Measurements from ENCODE around the gene CTNNA3.
A peak's percentile ranks its signal among the peaks of the same experiment; 100 is the strongest.

The CTNNA3 gene

DNA sequence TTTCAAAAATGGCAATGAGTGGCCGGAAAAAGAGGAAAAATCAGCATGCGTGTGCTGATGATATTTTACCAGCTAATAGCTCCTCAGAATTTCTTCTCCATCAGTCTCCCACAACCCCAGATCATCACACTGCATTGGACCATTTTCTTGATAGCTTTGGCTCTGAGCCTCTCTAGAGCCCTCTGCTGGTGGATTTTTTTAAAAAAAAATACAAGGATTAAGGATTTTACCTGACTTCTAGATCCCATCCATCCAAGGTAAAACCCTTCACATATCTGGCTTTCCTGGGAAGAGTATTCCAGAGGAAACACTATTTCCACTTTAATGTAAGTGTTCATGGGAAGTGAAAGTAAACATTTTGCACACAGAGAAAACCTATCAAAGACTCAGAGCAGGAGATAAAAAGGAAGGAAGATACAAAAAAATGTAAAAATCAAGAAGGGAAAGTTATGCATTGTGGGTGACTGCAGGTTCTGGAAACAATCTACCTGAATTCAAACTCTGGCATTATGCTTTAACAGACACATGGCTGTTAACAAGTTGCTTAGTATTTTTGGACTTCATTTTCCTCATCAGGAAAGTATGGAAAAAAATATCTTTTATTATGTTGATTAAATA, 389.3 kb downstream of the CTNNA3 start:
- DNase-seq, result peak; percentile 63

DNA sequence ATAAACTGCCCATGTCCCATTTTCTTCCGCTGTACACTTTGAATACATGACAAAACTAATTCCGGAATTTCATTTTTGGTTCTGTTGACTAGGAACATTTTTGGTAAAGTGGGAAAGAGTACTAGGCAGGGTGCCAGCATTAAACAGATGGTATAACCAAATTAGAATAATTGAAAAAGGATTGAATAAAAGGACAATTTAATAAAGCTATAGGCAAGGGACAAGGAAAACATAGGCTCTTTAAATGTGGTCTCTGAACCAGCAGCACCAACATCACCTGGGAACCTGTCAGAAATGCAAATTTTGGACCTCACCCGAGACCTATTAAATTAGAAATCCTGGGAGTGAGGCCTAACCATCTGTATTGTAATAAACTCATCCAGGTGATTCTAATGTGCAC, 393.3 kb downstream of the CTNNA3 start:
- peak; percentile 31 for DNase-seq

DNA sequence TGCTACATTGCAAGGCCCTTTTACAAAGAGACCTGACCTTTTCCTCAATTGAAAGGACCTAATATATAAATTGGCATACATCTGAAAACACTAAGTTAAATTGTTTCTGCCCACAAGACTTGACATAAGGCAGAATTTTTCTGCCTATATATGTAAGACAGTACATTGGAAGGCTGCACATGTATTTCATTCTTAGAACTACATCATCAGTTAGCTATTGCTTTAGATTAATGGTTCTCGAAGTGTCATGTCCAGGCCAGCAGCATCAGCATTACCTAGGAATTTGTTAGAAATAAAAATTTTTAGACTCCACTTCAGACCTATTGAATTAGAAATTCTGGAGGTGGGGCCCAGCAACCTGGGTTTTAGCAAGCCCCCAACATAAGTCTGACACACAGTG, 396.2 kb downstream of the CTNNA3 start:
- DNase-seq, result no peak

- peak; percentile 3 for DNase-seq
These were observed 398.3 kb downstream of the CTNNA3 start for GRCh38 chr10:67297637-67298181.

DNA sequence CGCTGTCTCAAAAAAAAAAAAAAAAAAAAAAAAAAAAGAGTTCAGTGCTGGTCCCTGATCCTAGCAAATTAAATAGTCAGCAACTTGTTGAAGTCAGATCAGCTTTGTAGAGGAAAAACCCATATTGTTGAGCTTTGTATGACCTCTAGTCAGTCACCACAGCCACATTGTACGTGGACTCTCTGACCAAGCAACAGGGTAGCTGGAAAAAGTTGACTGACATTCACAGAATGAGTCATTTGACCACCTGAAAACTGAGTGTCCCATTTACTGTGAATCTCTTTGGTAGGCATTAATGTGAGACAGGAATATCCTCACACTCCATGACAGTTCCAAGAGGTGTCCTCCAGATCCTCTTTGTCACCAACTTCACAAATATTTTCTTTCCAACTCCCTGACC, 399.1 kb downstream of the CTNNA3 start:
- no peak for DNase-seq

DNA sequence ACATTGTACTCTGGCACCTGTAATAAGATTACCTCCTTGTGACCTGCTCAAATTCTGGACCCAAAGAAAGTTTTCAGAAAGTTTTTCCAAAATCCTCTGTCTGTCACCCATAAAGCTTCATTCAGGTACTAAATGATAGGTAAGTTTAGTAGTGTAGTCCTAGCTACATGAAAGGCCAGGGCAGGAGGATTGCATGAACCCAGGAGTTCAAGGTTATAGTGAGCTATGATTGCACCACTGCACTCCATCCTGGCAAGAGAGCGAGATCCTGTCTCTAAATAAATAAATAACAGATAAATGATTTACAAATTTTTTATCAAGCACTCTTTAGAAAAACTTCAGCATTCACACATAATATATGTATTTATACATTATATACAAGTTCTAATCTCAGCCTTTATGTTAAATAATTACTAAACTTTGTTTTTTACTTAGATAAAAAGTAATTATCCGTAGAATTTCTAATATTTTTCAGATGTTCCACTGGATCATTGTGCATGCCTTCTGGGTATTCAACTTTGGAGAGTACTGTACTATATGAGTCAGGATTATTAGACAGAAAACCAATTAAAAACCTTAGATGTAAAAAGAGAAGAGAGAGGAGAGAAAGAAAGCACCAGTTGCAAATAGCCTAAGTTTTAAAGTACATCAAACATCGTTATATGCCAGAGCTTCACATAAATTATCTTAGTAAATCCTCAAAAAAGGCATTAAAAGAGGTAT, 407.1 kb downstream of the CTNNA3 start:
- DNase-seq, result peak; percentile 8

- no peak for DNase-seq
These were observed 411.4 kb downstream of the CTNNA3 start for GRCh38 chr10:67284589-67284988.

DNA sequence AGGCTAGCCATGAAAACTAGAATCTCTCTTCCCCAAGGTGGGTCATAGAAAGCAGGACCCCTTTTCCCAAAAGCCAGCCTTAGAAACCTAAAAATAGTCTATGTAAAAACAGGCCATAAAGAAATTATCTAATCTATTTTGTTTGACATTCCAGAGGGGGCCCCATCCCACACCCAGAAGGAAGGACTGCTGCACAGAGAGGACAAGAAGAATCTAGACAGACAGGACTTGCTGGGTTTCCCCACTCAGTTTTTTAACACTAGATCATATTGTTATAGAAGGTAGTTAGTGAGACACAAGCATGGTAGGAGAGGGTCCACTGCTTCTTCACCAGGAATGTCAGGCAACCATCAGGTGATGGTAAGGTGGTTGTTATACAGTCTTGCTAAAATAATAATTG, 413.1 kb downstream of the CTNNA3 start:
- no peak for DNase-seq

- DNase-seq, result no peak
These were observed 415.6 kb downstream of the CTNNA3 start for GRCh38 chr10:67280405-67280804.

- DNase-seq, result no peak
These were observed 418.6 kb downstream of the CTNNA3 start for GRCh38 chr10:67277402-67277801.

- DNase-seq, result peak; percentile 58
These were observed 426.2 kb downstream of the CTNNA3 start for GRCh38 chr10:67269828-67270227.

DNA sequence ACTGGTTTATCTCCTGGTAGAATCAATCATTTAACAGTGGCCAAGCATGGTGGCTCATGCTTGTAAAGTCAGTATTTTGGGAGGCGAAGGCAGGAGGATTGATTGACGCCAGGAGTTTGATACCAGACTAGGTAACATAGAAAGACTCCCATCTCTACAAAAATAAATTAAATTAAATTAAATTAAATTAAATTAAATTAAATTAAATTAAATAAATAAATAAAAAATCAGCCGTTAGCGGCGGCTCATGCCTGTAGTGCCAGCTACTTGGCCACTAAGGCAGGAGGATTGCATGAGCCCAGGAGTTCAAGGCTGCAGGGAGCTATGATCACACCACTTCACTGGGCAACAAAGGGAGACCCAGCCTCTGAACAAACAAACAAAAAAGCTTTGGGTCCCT, 427.8 kb downstream of the CTNNA3 start:
- DNase-seq, result no peak

- DNase-seq, result no peak
These were observed 433.3 kb downstream of the CTNNA3 start for GRCh38 chr10:67262675-67263074.

- no peak for DNase-seq
These were observed 434.6 kb downstream of the CTNNA3 start for GRCh38 chr10:67261300-67261797.

DNA sequence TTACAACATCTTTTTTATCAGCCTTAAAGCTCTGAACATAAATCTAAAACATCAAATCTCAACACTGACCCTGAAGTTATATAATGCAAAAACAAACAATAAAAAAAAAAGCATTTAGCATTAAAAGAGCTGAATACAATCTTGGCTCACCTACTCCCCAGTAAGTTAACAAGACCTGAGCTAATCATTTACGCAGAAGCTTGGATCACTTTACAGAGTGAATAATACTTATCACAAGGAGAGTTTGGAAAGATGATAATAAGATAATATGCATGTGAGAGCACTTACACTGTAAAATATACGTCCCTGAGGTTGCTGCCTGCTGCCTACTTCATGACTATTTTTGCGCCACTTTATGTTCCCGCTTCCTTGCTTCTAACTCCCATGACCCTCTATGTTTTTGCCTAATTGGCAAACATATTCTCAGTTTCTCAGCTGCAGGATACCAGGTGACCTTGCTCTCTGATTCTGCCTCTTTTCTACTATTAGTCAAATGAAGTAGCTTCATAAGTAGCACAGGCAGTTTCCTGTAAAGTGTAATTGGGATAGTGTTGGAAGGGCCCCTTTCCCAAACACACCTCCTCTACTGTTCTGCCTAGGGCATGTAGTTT, 436.6 kb downstream of the CTNNA3 start:
- no peak for DNase-seq

GRCh38 chr10:67257427-67258144, 438.4 kb downstream of the CTNNA3 start:
- DNase-seq, result peak; percentile 64

GRCh38 chr10:67257018-67257417, 439.0 kb downstream of the CTNNA3 start:
- DNase-seq, result peak; percentile 92

GRCh38 chr10:67250686-67251085, 445.3 kb downstream of the CTNNA3 start:
- no peak for DNase-seq

- no peak for DNase-seq
These were observed 449.9 kb downstream of the CTNNA3 start for GRCh38 chr10:67246066-67246555.

DNA sequence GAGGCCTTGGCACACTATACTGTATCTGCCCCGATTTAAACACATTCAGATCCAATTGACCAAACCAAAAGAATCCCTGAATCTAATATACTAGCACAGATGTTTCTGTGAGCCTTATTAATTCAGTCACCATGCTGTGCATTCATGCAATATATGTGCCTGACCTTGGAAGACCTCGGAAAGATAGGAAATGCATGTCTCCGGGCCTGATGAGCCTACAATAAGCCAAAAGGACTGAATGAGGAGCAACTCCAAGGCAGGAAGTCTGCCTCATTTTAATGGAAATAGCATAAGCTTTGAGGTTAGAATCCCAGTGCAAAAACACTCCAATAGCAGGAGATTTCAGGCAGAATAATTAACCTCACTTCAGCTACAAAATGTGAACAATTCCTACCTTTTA, 453.5 kb downstream of the CTNNA3 start:
- DNase-seq, result peak; percentile 71

- no peak for DNase-seq
These were observed 454.5 kb downstream of the CTNNA3 start for GRCh38 chr10:67241451-67241850.

DNA sequence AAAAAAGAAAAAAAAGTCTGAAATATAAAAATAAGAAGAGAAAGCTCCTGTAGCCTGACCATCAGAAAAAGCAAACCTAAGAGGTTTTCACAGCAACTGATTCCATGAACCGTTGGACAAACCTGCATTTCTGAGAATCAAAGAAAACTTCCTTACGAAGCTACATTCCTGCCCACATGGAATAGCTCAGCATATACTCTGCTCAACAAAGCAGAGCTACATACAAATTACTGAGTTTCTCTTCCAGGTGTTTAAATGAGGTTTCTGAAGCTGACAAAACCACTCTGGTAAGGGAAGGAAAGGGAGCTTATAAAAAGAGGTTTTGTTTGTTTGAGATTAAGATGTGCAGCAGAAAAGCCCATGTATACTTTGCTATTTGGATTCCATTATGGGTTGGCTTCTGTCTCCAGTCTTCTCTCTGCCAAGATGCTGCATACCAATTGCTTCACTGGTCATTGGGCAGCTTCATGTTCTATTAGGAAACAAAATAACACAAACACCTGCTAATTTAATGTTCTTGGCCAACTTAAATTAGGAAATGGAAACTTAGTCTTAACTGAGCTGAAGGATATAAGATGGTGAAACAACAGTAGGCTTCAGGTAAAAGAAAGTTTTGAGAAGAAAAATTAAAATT, 456.0 kb downstream of the CTNNA3 start:
- DNase-seq, result no peak
